NT2/D1 (cell line): ENCODE results near the gene TGM2.

Experiments
- YY1 ChIP-seq: IDR thresholded peaks from 2 replicates; pipeline ENCODE4 v1.6.1; 2011; ENCODE audit not compliant: insufficient read length, insufficient read depth
- ZNF274 ChIP-seq: IDR thresholded peaks from 2 replicates; pipeline ENCODE4 v1.6.1; 2011; ENCODE audit warnings: mild to moderate bottlenecking, low read depth, low read length

DNA sequence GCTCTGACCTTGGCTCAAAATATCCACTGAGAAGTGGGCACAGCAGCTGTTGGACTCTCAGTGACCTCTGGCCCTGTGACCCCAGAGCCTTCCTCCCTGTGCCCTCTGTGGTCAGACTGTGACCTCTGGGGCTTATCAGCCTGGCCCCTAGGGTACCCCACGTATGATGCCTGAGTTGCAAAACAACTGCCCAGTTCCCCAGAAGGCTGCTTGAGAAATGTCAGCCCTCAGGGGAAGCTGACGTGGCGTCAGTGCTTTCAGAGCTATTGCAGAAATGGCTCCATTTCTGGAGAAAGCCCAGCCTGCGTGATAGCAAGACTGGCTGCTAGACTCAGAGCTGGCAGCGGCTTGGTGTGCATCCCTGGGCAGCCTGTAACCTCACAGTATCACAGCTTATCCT is 31.5 kb upstream of the TGM2 start:
- TF ChIP-seq ZNF274 (no peak), YY1 (no peak)
